Activated CD4-positive, alpha-beta T cell treated with anti-CD3 and anti-CD28 coated beads for 4 hours (primary cell): ENCODE measurements around the gene CCDC91.
"Not testable (repeated sequence)": the region's sequence is repeated elsewhere in the genome, so short reads cannot be mapped to it uniquely, and the experiment has no call there.

Source experiments
- DNase-seq, 2 donors: peaks; one replicate each; pipeline ENCODE4 v3.0.0-alpha.2; 2020

CCDC91 gene

DNA sequence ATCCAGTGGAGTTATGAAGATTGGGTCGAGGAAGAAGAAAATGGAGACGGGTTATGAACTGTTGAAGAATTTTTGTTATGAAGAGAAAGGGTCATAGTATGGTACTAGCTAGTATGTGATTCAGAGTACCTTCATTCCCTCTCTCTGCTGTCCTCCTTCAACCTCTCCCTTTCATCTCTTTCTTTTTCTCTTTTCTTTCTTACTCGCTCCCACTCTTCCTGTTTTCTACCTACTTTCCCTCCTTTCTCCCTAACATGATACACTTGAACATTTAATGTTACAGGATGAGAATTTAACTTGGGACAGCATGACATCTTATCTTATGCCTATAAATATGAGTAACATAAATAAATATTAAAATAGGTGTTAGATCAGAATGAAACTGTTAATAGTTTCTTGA, 112.9 kb downstream of the CCDC91 start:
- no peak for DNase-seq

DNA sequence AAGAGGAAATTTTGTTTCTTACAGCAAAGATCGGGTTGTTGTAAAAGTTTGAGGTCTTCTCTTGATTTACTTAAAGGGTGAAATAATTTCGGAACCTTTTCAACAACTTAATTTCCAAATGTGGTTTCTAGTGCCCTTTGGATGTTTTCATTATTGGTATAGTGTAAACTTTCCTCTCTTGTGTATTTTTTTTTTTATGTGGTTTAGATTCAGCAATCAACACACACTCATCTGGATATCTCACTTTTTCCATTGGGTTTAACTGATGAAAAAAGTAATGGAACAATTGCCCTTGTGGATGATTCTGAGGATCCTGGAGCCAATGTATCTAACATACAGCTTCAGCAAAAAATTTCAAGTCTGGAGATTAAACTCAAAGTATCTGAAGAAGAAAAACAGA, 116.3 kb downstream of the CCDC91 start:
- no peak for DNase-seq

GRCh38 chr12:28308891-28309290, 118.6 kb downstream of the CCDC91 start:
- no peak for DNase-seq

DNA sequence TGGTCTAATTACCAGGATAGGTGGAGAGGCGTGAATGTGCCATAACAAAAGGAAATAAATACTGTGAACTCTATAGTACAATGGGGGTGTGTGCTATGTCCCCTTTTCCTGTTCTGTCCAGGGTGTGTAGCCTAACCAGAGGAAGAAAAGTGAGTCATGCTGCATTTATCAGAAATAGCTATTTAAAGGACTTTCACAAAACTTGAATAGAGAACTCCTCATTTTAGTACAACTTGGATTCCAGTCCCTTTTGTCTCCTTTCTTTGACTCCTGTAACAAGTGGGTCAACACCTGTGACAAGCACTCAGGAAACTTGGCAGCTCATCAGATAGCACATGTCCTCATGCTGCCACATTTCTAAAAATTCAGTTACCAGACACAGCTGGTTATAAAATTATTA, 123.4 kb downstream of the CCDC91 start:
- no peak for DNase-seq

DNA sequence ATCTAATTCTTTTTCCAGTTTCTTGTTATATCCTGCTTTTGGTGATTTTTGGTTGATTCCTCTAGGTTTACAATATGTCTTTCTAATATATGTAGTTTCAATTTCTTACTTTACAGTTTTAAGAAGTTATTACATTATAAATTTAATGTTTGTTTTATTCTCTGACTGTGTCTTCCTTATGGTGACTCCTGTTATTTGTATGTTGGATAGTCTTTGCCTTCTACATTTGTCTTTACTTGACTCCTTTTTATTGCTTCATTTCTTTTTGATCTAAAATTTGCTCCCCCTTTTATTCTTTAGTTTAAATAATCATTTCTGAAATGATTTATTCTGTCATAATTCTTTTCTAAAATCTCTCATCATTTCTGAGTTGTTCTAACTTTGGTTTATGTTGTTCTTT, 125.8 kb downstream of the CCDC91 start:
- no peak for DNase-seq

GRCh38 chr12:28318273-28318672, 128.0 kb downstream of the CCDC91 start:
- DNase-seq: no peak

GRCh38 chr12:28320353-28320752, 130.1 kb downstream of the CCDC91 start:
- no peak for DNase-seq

DNA sequence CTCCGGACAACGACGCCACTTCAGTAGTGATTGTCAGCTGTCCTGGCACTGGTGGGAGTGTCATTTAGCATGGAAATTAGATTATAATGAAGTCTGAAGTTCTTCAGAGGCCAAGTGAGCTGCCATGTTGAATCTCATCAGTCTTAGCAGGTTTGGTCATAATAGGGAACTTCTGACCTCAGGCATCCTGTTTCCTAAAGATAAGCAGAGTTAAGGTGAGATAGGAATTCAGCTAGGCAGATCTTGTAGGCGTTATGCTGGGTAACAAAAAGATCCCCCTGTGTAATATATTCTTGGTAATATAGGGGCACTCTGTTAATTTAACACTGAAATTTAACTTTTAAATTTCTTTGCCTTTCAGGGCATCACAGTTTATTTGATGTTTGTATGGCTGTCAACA, 137.5 kb downstream of the CCDC91 start:
- no peak for DNase-seq

GRCh38 chr12:28328967-28329366, 138.7 kb downstream of the CCDC91 start:
- no peak for DNase-seq

GRCh38 chr12:28329727-28330126, 139.5 kb downstream of the CCDC91 start:
- DNase-seq: not testable (repeated sequence)

DNA sequence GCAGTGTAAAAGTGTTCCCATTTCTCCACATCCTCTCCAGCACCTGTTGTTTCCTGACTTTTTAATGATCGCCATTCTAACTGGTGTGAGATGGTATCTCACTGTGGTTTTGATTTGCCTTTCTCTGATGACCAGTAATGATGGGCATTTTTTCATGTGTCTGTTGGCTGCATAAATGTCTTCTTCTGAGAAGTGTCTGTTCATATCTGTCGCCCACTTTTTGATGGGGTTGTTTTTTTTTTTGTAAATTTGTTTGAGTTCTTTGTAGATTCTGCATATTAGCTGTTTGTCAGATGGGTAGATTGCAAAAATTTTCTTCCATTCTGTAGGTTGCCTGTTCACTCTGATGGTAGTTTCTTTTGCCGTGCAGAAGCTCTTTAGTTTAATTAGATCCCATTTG, 140.0 kb downstream of the CCDC91 start:
- not testable (repeated sequence) for DNase-seq

- no peak for DNase-seq
These were observed 140.9 kb downstream of the CCDC91 start for GRCh38 chr12:28331130-28331529.

GRCh38 chr12:28340261-28341045, 150.2 kb downstream of the CCDC91 start:
- DNase-seq: no peak

DNA sequence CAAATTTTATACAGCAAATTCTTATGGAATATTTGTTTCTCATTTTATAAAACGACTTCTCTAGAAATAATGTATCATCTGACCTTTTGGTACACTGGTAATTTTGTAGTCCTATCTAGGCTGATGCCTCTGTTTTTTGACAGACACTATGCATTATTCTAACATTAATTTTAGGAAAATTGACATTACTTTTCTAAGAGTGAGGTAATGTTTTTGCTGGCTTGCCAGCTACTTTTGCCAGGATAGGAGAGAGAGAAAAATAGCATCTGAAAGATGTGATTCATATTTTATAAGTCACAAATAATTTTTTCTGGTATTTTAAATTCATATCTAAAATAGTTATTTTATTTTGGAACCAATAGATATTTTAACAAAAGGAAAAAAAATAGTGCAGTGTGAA, 153.5 kb downstream of the CCDC91 start:
- no peak for DNase-seq

DNA sequence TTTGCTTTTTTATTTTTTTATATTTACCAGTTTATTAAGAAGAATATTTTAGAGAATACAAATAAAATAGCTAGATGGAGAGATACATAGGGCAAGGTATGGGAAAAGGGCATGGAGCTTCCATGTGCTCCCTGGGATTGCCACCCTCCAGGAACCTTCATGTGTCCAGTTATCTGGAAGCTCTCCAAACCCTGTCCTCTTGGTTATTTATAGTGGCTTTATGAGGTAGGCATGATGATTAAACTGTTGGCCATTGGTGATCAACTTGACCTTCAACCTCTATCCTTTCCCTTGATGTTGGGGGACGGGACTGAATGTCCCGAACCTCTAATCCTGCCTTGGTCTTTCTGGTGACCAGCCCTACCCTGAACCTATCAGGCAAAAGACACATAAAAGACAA, 156.3 kb downstream of the CCDC91 start:
- DNase-seq: no peak

GRCh38 chr12:28349196-28349595, 158.9 kb downstream of the CCDC91 start:
- DNase-seq: no peak

GRCh38 chr12:28350502-28350901, 160.2 kb downstream of the CCDC91 start:
- DNase-seq: no peak

- DNase-seq: no peak
These were observed 161.2 kb downstream of the CCDC91 start for GRCh38 chr12:28351414-28351813.

- no peak for DNase-seq
These were observed 164.9 kb downstream of the CCDC91 start for GRCh38 chr12:28355161-28355560.

GRCh38 chr12:28360253-28360652, 170.0 kb downstream of the CCDC91 start:
- no peak for DNase-seq

GRCh38 chr12:28367326-28367725, 177.1 kb downstream of the CCDC91 start:
- no peak for DNase-seq

GRCh38 chr12:28367993-28368392, 177.7 kb downstream of the CCDC91 start:
- no peak for DNase-seq

DNA sequence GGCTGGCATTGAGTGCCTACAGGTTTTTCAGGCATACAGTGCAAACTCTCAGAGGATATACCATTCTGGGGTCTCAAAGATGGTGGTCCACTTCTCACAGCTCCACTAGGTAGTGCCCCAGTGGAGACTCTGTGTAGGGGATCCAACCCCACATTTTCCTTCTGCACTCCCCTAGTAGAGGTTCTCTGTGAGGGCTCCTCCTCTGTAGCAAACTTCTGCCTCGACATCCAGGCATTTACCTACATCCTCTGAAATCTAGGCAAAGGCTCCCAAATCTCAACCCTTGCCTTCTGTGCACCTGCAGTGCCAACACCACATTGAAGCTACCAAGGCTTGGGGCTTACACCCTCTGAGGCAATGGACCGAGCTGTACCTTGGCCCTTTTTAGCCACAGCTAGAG, 179.2 kb downstream of the CCDC91 start:
- DNase-seq: no peak

- no peak for DNase-seq
These were observed 184.3 kb downstream of the CCDC91 start for GRCh38 chr12:28374556-28374955.

- DNase-seq: no peak
These were observed 188.5 kb downstream of the CCDC91 start for GRCh38 chr12:28378736-28379135.
